ENCODE measurements around the gene PSMG1.
"Not testable (repeated sequence)": the region's sequence is repeated elsewhere in the genome, so short reads cannot be mapped to it uniquely, and the experiment has no call there.

PSMG1 gene

DNA sequence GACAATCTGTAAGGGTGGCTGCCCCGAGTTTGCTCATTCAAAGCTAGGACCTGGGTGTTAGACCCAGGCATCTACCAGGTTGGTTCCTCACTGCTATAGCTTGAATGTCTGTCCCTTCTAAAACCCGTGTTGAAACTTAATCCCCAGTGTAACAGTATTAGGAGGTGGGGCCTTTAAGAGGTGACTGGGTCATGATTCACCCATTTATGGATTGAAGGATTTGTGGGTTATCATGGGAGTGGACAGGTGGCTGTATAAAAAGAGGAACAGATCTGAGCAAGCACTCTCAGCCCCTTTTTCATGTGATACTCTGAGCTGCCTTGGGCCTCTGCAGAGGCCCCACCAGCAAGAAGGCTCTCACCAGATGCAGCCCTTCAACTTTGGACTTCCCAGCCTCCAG lies 29.4 kb downstream of the PSMG1 start:
- no peak for DNase-seq

- no peak for DNase-seq
Observed at GRCh38 chr21:39153373-39153772, 29.9 kb downstream of the PSMG1 start.

DNA sequence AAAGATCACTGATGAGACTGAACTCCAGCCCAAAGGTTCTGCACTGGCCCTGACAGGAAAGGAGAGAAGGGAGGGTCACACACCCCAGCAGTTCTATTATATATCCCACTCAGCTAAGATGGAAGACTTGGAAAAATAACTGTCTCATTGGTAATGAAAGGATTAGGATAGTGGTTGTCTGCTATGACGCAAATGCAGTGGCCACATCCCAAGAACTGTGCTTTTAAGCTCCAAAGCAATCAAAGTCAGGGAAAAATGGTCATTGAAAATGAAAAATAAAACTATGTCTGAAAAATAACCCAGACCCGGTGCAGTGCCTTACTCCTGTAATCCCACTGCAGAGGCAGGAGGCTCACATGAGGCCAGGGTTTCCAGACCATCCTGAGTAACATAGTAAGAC lies 31.0 kb downstream of the PSMG1 start:
- no peak for DNase-seq

DNA sequence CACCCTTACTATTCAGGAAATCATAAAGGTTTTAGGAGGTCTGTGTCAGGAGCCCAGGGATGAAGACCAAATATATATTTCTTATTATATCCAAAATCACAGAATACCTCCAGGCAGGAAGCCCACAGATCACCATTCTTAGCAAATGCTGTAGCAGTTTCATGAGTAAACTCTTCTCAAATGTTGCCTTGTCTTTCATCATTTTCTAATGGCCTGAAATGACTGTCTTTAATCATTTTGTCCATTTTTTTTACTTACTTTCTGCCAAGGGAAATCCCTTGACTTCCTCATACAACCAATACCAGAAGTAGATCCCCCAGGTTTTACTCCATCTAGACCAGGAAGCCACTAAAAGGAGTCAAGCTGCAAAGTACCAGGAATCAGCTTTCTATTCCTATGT lies 32.4 kb downstream of the PSMG1 start:
- DNase-seq: no peak

DNA sequence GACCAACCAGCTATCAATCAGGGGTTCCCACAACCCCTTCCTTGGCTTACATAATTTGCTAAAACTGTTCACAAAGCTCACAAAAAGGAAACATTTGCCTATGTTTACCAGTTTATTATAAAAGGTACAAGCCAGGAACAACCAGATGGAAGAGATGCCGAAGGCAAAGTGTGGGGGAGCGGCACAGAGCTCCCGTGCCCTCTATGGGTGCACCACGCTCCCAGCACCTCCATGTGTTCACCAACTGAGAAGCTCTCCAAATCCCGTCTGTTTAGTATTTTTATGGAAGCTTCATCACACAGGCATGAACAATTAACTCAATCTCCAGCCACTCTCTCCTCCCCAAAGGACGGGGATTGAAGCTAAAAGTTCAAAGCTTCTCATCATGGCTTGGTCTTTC lies 32.9 kb downstream of the PSMG1 start:
- no peak for DNase-seq

- DNase-seq: no peak
Observed at GRCh38 chr21:39149882-39150281, 33.4 kb downstream of the PSMG1 start.

DNA sequence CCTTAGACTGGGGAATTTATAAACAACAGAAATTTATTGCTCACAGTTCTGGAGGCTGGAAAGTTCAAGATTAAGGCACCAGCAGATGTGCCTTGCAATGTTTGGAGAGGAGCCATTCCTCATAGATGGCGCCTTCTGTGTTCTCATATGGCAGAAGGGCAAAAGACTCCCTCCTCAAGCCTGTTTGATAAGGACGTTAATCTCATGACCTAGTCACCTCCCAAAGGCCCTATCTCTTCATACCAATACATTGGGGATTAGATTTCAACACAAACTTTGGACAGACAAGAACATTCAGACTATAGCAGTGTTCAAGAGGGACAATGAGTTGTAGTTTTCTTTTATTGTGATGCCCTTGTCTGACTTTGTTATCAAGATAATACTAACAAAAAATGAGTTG lies 34.3 kb downstream of the PSMG1 start:
- DNase-seq: no peak

GRCh38 chr21:39144191-39144590 lies 39.1 kb downstream of the PSMG1 start:
- DNase-seq: no peak

DNA sequence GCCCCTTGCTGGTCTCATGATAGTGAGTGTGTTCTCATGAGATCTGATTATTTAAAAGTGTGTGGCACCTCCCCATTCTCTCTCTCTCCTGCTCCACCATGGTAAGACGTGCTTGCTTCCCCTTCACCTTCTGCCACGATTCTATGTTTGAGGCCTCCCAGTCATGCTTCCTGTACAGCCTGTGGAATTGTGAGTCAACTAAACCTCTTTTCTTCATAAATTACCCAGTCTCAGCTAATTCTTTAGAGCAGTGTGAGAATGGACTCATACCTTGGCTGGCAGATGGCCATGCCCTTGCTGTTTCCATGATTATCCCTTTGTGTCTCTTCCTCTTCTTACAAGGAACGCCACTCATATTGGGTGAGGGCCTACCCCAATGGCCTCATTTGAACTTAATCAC lies 40.3 kb downstream of the PSMG1 start:
- DNase-seq: no peak

- no peak for DNase-seq
Observed at GRCh38 chr21:39141502-39141901, 41.7 kb downstream of the PSMG1 start.

DNA sequence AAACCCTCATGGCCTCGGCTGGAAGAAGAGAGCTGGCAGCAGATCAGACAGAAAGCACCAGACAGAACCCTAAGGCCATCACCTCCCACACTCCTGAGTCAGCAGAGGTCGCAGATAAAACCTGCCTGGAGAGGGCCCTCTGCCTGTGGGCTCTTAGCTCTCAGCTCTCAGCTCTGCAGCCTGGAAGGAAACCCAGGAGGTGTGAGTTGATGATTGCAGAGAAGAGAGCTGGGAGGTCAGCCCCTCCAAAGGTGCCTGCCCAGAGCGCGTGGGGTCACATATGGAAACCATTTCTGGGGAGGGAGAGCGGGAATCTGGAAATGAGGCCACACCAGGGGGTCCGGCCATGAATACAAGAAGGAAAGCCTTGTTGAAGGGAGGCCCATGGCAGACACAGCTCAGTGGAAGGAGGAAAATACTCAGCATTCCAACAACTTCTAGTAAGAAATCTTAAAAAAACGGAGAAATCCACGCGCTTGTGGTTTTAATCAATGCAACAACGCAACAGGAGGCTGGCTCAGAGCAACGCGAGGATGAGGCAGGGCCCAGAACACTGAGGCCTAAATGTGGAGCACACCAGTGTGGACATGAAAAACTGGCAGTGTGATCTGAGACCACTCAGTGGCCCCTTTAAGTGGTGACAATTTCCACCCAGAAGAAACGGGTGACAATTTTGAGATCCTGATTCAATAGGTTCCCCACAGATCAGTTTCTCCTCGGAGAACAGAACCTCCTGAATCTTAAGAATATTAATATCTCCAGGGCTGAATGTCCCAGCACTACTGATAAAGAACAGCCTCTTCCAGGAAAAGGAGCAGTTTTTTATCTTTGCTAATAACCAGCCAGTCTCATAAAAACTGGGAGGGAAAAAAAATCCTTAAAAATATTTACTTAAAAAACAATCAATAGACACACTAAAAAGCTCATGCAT lies 45.7 kb downstream of the PSMG1 start:
- DNase-seq: no peak

- DNase-seq: no peak
Observed at GRCh38 chr21:39136711-39137110, 46.5 kb downstream of the PSMG1 start.

- DNase-seq: not testable (repeated sequence)
Observed at GRCh38 chr21:39136138-39136537, 47.1 kb downstream of the PSMG1 start.

DNA sequence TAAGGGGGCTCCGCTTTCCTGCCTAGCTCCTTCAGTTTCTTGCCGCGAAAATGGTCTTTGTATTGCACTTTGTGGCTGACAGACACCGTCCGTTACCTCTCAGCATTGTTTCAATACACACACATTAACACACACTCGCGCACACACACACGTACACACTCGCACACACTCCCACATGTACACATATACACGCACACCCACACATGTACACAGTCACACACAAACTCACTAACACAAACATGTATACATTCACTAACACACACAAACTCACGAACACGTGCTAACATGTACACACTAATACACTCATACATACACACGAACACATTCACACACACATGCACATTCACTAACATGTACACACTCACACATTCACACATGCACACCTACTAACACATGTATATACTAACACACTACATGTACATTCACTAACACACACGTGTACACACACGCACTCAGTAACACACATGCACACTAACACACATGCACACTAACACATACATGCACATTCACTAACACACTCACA lies 48.9 kb downstream of the PSMG1 start:
- DNase-seq: no peak

- no peak for DNase-seq
Observed at GRCh38 chr21:39132248-39132647, 51.0 kb downstream of the PSMG1 start.

DNA sequence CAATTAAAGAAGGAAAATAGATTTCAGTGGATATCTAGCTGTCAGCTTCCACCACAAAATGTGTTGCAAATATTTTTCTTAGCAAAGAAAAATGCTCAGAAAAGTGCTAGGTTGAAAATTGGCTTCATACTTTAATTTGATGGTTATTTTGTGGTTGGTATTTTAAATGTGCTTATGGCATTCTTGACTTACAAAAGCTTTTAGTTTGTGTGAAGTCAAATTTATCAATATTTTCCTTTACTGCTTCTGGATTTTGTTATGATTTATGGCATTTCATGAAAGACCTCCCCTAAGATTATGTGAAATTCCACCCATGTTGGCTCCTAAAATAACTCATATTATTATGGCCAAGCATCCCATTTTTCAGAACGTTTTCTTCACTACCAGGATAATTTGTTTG lies 51.5 kb downstream of the PSMG1 start:
- DNase-seq: no peak

DNA sequence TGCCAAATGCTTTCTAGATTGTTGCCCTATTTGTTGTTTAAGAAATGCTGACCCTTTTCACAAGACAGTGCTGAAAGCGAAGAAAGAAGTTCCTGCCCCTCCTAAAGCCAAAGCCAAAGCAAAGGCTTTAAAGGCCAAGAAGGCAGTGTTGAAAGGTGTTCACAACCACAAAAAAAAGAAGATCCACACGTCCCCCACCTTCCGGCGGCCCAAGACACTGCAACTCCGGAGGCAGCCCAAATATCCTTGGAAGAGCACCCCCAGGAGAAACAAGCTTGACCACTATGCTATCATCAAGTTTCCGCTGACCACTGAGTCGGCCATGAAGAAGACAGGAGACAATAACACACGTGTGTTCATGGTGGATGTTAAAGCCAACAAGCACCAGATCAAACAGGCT lies 55.7 kb downstream of the PSMG1 start:
- DNase-seq: no peak

DNA sequence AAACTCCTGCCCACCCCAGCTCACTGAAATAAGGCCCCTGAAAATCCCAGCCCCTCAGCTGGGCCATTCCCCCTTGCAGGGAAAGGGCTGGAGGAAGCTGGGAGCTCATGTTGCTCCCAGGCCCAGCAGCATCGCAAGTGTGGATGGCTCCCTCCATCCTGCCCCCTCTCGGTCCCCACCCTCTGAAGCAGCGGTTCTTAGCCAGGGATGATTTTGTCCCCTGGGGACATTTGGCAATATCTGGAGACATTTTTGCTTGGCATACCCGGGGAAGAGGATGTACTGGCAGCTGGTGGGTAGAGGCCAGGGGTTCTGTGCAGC lies 56.8 kb downstream of the PSMG1 start:
- DNase-seq: no peak

DNA sequence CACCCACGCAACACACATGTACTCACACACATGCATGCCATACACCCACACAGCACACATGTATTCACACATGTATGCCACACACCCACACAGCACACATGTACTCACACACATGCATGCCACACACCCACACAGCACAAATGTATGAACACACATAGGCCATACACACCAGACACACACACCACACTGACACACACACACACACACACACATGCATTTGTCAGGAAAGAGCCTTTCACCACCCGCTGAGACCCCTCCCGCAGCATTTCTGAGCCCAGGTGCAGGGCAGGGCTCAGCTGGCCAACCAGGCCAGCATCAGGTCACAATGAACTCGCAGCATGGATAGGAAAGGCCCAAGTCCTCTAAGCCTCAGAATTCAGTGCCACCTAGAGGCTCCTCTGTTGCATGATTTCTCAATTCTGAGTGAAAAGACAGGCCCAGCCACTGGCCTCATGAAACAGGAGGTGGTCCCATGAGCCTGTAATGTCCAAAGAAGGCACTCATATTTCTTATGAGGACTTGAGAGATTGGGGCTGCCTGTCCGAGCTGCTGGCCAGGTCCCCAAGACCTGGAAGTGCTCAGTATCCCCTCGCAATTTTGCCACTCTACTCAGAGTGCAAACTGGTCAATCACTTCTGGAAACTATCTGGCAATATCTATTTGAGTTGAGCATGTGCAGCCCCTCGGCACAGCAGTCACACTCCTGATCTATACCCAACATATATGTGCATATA lies 57.3 kb downstream of the PSMG1 start:
- no peak for DNase-seq

Data from activated T-cell treated with anti-CD3 and anti-CD28 coated beads for 4 hours (primary cell).